Activated CD4-positive, alpha-beta T cell treated with anti-CD3 and anti-CD28 coated beads, Interleukin-2, Interleukin-6, amounts not matched to agents 100 ng/mL and 50 ng/mL, durations not matched to agents 16 hours and 8 hours (primary cell): Measurements from ENCODE around the gene STX10.

ENCODE experiments used
- DNase-seq: peaks from one replicate; pipeline ENCODE4 v3.0.0-alpha.2; 2020

Gene STX10

DNA sequence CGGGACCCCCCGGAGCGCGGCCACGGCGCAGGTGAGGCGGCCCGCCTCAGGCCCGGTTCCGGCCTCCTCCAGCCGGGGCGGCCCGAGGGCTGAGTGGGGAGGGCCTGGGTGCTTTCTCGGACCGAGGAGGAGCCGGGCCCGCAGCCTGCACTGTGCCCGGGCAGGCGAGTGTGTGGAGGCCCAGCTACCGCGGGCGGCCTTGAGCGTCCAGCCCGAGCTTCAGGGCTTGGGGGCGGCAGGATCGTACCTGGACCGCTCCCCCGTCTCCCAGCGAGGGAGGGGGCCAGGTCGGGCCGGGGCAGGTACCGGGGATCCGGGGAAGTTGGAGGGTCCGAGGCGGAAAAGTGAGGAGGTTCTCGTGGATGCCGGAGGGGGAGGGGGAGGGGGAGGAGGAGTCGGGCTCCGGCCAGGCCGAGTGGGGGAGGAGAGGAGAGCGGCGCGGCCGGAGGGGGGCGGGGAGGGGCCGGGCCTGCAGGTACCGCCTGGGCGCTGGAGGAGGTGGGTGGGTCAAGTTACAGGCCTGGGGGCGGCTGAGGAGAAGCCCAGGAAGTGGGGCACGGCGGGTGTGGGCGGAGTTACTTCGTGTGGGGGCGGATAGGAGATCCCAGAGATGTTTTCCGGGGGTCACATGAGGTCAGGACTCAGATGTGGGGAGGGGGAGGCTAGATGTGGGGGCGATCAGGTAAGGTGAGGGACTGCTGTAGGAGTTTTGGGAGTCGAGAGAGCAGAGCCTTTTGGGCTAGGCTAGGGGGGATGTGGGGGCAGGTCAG is 31.6 kb downstream of the STX10 start:
- peak; percentile 63 for DNase-seq

DNA sequence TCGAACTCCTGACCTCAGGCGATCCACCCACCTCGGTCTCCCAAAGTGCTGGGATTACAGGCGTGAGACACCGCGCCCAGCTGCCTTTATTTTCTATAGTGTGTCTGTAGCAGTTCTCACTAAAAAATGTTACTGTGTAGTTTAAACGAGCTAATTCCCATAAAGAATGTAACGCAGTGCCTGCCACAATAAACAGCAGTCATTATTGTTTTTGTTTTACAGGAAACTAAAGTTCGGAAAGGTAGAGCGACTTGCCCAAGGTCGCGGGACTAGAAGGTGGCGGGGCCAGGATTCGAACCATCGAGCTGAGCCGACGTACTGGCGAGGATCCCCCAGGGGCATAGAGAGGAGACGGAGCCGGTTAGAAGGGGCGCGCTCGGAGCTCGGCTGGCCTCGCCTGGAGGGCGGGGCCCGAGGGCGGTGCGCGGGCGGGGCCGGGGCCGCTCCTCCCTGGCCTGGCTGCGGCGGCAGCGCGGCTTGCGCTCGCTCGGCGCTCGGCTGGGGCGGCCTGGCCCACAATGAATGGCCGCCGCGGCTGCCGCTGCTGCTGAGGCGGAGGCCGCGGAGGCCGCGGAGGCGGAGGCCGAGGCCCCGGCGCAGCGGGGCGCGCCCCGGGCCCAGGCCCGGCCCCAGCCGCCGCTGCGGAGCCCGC is 32.3 kb downstream of the STX10 start, which contains the start of gene NACC1:
TSS of gene NACC1 (plus strand) at position 493 of the 652 bp plus-strand sequence. CDS start 16,944 bp downstream, outside the sequence.
- peak; percentile 95 for DNase-seq

DNA sequence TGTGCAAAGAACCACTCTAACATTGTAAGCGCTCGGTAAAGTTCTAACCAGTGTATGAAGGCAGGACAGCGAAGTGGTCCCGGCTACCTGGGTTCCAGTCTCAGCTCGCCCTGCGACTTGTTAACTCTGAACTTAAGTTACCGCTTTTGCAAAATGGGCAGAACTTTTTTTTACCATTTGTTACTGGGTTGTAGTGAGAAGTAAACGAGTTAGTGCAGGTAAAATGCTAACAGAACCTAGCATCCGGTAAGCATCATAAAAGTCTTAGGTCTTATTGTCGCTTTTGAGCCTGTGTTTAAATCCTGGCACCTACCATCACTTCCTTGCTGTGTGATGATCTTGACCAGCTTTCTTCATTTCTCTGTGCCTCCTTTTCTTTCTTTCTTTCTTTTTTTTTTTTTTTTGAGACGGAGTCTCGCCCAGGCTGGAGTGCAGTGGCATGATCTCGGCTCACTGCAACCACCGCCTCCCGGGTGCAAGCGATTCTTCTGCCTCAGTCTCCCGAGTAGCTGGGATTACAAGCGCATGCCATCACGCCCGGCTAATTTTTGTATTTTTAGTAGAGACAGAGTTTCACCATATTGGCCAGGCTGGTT is 32.9 kb downstream of the STX10 start:
- no peak for DNase-seq

DNA sequence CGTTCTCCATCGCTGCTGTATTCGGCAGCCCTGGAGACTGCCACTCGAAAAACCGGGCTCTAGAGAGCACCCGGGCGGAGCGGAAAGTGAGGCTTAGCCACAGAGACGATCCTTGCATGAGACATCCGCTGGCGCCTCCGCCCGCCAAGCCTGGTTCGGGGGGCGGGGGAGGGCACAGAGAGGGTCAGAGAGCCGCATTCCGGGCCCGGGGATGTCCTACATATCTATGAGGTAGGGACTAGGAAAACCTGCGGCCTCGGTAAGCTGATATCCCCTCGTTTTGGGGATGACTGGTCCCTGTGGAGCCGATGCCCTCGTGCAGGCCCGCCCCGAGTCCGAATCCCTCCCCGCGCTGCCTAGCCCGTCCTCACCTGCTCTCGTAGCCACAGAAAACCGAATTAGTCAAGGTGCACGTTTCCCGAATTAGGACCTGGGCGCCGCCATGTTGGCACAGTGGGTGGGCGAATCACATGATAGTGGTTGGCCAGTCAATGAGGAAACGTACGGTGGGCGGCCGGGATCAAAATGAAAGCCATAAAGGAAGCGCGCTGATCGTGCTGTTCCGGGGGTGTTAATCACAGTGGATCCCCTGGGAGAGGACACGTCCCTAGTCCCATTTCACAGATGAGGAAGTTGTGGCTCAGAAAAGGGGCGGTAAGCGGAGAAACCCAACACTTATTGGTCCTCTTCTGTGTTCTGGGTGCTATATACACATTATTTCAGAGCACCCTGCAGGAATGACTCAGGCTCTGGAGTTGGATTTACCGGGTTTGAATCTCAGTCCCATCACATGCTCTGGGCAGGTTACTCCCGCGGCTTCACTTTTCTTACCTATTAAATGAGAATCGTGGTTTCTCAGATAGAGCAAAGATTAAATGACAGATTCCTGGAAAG is 33.6 kb downstream of the STX10 start, which contains the start of gene TRMT1:
TSS of gene TRMT1 (minus strand) at position 459 of the 894 bp plus-strand sequence. CDS start at position 118, 341 bp downstream.
- peak; percentile 95 for DNase-seq

DNA sequence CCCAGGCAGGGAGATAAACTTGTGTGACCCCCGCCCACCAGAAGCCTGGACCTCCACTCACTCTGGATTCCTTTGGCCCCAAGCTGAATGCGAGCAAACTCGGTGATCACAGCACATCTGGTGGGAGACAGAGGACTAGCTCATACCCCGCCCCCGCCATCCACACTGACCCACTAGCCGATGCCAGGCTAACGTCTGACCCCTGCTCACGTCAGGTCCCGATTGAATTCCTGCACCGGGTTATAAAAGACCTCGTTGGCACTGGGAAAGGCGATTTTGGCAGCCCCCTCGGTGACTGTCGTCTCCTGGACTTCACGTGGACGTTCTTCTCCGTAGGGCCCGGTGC is 34.3 kb downstream of the STX10 start:
- DNase-seq = no peak

DNA sequence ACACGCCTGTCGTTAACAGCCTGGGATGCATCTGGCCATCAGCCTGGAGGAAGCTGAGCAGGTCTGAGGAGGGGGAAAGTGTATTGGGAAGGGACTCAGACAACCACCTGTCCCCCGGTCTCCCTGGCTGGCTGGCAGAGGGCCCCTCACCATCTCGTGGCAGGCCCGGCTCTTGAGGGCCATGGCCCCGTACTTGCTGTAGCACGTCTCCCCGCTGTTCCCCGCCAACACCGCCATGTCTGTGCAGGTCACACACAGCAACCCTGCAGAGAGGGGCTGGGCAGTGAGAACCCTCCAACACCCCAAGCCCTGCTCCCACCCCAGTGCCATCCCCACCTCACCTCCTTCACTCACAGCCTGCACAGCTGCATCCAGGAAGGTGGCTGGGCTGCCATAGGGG is 37.6 kb downstream of the STX10 start:
- no peak for DNase-seq

DNA sequence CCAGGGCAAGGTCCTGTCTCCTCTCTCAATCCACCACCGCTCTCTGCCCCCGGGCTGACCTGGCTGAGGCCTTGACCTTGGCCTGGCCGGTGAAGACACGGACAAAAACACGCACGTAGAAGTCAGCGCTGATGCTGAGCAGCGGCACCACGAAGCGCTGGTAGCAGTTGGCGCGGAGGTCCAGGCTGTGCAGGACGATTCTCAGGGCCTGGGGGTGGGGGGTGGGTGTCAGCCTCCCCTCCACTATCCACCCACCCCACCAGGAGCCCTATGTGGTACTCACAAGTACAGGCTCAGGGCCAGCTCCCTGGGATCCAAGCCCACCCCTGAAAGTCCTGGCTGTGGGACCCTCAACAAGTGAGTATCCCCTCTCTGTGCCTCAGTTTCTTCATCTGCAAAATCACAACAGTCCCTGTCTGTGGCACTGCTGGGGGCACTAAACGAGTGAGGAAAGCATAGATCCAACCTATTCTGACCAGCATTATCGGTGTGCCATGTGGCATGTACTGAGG is 40.0 kb downstream of the STX10 start:
- no peak for DNase-seq

DNA sequence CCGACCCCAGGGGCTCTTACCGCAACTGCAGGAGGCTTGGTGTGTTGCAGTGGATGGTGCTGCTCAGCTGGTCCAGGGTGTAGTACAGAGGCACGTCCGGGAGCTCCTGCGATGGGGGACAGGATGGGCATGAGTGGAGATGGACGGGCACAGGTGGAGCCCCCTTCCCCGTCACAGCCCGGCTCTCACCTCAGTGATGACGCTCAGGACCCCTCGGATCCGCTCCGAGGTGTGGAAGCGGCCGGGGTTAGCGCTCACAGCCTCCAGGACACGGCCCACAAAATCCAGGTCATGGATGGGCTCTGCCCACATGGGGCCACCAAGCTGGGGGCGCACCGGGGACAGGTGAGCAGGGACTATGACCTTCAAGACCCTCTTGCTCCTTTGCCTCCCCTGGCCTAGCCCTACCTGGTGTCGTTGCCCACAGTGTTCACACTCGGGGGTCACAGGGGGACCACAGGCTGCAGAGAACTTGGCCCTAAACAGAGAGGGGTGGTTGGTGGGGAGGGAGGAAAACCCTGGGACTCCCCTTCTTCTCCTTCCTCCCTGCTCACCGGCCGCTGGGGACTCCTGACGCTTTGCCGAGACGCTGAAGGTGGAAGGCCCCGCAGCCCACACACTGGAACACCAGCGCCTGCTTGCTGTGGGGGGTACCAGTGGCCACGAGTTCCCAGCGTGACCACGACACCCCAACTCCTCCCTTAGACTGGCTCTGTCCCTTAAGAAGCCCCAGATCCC is 40.6 kb downstream of the STX10 start:
- no peak for DNase-seq

DNA sequence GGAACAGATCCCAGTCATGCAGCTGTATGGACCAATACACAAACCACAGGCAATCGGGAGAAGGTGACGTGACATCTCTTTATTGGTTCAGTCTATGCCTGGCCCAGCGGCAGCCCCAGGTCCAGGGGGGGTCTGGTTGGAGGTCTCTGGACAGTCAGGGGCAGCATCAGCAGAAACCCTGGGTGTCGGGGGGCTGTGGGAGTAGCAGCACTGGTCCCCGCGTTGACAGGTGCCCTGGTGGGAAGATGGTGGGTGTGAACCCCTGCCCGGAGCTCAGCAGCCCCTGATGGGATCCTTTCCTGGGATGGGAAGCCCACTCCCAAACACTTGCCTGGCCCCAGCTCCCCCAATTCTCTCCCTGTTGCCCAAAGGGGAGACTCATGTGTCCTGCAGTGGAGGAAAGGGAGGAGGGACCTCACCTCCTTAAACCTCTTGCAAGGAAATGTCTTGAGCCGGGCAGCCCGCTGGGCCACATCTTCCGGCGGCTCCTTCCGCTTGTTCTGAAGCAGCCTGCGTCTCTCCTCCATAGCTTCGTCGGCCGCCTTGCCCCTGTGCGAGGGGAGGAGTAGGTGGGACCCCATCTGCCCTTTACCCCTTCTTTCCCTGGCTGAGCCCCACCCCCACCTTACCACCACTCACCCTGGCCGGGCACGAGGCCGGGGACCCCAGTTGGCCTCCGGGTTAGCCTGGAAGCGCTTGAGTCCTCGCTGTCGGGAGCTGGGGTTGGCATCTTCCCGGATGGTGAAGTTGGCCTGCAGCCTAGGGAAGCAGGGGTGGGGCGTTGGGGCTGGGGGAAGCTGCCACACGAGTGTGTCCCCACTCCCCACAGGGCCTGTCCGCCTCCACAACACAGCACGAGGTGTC is 45.1 kb downstream of the STX10 start:
- DNase-seq = no peak

DNA sequence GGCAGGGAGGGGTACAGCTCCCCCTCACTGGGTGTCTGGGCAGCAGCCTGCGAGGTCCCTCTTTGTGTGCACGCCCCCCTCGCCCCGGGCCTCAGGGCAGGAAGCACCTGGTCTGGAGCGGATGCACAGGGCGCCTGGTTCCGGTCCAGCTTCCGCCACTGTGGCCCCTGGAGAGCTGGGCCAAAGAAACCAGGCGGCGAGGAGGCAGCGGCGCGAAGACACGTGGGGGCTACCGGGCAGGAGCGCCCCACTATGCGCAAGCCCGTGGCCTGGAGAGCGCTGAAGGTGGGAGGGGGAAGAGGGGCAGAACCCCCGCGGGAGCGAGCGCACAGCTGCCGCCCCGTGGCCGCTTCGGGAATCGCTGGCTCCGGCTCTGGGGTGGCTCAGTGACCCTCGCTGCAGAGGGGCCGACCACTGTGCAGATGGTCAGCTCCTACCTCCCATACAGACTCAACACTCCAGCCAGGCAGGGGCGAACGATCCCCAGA is 45.8 kb downstream of the STX10 start:
- peak; percentile 72 for DNase-seq

DNA sequence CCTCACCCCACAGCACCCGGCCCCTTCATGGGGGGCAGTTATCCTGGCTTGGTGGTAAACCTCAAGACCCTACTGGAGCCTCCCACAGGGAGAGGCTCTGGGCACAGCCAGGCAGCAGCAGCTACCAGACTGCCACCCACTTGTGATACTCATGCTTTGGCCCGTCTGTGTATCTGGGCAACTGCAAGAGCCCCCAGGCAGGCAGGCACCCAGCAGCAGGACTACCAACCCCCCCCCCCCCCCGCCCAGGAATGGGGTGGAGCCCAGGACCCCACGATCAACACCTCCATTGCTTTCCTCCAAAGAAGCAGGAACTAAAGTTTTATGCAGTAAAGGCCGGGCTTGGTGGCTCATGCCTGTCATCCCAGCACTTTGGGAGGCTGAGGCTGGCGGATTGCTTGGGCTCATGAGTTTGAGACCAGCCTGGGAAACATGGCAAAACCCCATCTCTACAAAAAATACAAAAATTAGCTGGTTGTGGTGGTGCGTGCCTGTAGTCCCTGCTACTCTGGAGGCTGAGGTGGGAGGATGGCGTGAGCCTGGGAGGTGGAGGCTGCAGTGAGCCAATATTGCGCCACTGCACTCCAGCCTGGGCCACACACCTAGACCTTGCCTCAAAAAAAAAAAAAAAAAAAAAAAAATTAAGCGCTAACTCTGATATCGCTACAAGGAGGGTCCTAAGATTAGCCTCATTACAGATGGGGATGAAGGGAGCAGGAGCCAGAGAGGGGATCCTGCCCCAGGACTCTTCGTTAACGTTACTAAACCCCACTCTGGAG is 46.4 kb downstream of the STX10 start:
- DNase-seq = no peak

DNA sequence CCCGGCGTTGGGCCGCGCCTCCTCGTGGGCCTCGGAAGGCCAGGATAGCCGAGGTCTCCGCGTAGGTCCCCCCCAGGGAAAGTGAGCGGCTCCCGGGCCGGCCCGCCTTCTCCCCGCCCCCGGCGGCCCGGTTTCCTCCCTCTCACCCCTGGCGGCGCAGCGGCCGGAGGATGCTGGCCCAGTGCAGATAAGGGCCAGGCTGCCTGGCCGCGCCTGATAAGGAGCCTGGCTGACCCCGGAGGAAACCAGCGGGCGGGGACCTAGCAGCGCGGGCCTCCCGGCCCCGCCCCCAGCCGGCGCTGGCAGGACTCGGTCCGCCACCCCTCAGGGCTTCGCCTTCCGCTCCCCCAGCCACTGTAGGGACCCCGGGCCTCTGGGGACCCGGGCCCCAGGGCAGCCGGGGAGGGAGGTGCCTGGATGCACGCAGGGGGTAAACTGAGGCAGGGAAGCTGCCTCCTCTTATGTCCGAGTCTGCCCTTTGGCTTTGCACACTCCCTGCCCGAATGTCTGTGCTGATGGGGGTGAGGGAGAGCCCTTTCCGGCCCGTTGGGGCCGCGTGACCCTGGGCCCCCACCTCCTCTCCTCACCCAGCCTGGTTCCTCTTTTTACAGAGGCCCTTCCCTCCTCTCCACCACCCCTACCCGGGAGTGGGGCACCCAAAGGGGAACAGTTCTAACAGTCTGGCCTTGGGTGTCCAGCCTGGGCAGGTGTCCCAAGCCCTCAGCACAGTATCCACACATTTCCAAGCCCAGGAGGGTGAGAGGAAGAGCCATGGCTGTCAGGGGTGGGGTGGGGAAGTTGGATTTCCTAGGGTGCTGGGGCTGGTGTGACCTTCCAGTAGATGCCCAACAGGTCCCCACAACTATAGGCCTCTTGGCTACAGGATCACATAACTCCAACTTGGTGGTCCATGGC is 47.3 kb downstream of the STX10 start, which contains the start of gene LYL1:
TSS of gene LYL1 (minus strand) at position 193 of the 915 bp plus-strand sequence. CDS start 1,687 bp downstream, outside the sequence.
- no peak for DNase-seq

DNA sequence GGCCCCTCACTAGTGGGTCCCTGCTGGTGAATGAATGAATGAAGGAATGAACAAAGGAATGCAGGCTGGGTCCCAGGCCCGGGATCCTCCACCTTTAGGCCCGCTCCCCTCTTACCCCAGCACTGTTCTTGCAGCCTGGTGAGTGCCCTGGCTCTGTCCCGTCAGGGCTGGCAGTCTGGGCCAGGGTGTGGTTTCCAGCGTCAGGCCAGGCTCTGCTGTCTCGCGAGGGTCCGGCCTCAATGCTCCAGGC is 47.8 kb downstream of the STX10 start:
- DNase-seq = no peak

DNA sequence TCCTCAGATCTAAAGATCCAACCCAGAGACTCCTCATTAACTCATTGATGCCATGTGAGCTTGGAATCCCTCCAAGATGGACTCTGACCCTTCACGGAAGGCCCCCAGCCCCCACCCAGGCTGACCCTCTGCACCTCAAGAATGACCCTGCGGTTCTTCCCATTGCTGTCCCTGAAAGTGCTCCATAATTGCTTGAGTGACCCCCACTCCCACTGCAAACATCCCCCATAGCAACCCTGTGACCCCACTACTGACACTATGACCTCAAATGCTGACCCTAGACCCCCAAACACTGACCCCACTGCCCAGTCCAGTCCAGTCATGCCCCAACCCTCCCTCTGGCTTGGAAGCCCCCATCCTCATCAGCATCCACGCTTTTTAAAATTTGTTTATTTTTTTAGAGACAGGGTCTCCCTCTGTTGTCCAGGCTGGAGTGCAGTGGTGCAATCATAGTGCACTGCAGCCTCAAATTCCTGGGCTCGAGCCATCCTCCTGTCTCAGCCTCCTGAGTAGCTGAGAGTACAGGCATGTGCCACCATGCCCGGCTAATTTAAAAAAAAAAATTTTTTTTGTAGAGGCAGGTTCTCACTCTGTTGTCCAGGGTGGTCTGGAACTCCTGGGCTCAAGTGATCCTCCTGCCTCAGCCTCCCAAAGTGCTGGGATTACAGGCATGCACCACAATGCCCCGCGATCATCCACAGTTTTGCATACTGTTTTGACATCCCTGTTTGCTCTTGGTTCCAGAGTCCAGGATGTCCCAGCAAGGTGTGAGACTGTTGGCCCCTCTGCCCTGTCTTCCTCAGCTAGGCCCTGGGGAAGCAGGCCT is 48.4 kb downstream of the STX10 start:
- no peak for DNase-seq

DNA sequence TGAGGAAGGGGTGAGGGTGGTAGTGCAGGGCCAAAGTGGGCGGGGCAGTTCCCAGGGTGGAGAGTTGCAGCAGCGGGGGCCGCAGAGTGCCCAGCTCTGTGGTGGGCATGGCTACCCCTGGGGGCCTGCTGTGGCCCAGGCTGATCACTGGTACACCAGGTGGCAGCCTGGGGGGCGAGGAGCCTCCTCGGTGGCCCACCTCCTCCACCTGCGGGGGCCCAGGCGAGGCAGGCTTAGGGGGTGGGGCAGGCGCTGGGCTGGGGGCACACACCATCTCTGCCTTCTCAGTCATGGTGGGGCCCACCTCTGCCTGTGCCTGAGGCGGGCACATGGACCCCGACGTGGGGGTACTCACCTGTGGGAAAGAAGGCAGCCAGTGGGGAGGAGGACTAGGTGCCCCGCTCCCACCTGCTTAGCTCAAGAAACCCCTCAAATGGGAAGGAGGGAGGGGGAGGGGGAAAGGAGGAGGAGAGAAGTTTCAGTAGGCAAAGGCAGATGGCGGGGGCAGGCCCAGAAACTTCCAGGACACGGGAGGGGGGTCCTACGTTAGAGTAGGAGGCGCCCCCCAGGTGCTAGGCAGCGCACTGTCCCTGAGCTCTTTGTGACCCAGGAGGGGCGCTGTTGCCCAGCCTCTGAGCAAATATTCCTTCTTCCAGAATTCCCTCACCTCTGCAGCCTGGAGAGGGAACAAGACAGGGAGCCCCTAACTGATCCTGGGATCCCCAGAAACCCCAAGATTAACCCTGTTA is 49.2 kb downstream of the STX10 start:
- DNase-seq = no peak

DNA sequence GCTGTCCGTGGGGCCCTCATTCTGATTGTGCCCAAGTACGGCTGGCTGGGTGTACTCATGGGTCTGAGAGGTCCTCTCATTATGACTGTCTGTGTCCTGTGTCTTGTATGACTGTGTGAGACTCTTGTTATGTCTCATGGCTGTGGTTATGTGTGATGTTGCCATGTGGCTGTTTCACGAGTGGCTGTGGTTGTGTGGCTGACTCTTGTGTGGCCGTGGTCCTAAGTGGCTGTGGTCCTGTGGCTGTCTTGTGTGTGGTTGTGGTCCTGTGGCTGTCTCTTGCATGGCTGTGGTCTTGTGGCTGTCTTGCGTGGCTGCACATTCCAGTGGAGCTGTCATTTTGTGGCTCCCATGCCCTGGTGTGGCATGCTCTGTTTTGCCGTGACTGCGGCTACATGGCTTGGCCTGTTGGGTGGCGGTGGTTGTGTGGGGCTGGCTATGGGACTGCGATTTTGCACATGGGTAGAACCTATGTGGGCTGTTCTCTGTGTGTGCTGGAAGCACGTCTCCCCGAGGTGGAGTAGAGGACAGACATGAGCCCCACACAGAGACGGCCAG is 50.1 kb downstream of the STX10 start:
- DNase-seq = peak; percentile 89
